ENCODE data around the gene FOXQ1.

Gene FOXQ1

GRCh38 chr6:1346101-1346500 lies 34.2 kb downstream of the FOXQ1 start:
- no peak overlapping the region for H2AFZ ChIP-seq (ENCODE audit: low read depth, low read length)
- H4K20me1 ChIP-seq (ENCODE audit: insufficient read depth, low read length) = no peaks in the 10 kb centered on the region
- H3K27me3 ChIP-seq (ENCODE audit: insufficient read depth, low read length, poor library complexity) = peaks cover 12% of the 10 kb centered on the region
- no peak overlapping the region for H3K9ac ChIP-seq (ENCODE audit: low read depth, low read length)
- no peaks in the 10 kb centered on the region for H3K79me2 ChIP-seq (ENCODE audit: insufficient read depth, low read length)
- H3K4me3 ChIP-seq (ENCODE audit: low read depth in 1 of 2, low read length in 2 of 2) = no peak overlapping the region
- TF ChIP-seq EZH2 (IDR thresholded peaks at IDR 0.05; ENCODE audit: borderline replicate concordance, low read depth, low read length, severe bottlenecking) (no peak), CTCF (IDR thresholded peaks at IDR 0.05; ENCODE audit: borderline replicate concordance, extremely low read depth, low read length, poor library complexity, severe bottlenecking) (no peak)
- H3K4me1 ChIP-seq (ENCODE audit: insufficient read depth, low read length) = no peaks in the 10 kb centered on the region
- no peak for DNase-seq
- no peak for ATAC-seq (ENCODE audit: insufficient read depth, low read depth)
- H3K36me3 ChIP-seq (ENCODE audit: insufficient read depth, low read length) = no peaks in the 10 kb centered on the region
- H3K4me2 ChIP-seq (ENCODE audit: insufficient read depth, low read length) = no peak overlapping the region
- peaks cover 6% of the 10 kb centered on the region for H3K9me3 ChIP-seq (ENCODE audit: insufficient read depth, low read length, severe bottlenecking)
- no peak overlapping the region for H3K27ac ChIP-seq (ENCODE audit: low read length)

- H3K27ac ChIP-seq (ENCODE audit: low read length) = no peak overlapping the region
- TF ChIP-seq CTCF (IDR thresholded peaks at IDR 0.05; ENCODE audit: borderline replicate concordance, extremely low read depth, low read length, poor library complexity, severe bottlenecking) (no peak), EZH2 (IDR thresholded peaks at IDR 0.05; ENCODE audit: borderline replicate concordance, low read depth, low read length, severe bottlenecking) (no peak)
- no peaks in the 10 kb centered on the region for H4K20me1 ChIP-seq (ENCODE audit: insufficient read depth, low read length)
- DNase-seq (no peak), ATAC-seq (ENCODE audit: insufficient read depth, low read depth) (no peak)
- no peaks in the 10 kb centered on the region for H3K79me2 ChIP-seq (ENCODE audit: insufficient read depth, low read length)
- peaks cover 11% of the 10 kb centered on the region for H3K9me3 ChIP-seq (ENCODE audit: insufficient read depth, low read length, severe bottlenecking)
- no peaks in the 10 kb centered on the region for H3K36me3 ChIP-seq (ENCODE audit: insufficient read depth, low read length)
- no peak overlapping the region for H3K4me2 ChIP-seq (ENCODE audit: insufficient read depth, low read length)
- H2AFZ ChIP-seq (ENCODE audit: low read depth, low read length) = no peak overlapping the region
- no peak overlapping the region for H3K4me3 ChIP-seq (ENCODE audit: low read depth in 1 of 2, low read length in 2 of 2)
- peaks cover 12% of the 10 kb centered on the region for H3K27me3 ChIP-seq (ENCODE audit: insufficient read depth, low read length, poor library complexity)
- H3K9ac ChIP-seq (ENCODE audit: low read depth, low read length) = no peak overlapping the region
- H3K4me1 ChIP-seq (ENCODE audit: insufficient read depth, low read length) = no peaks in the 10 kb centered on the region
These were observed 34.7 kb downstream of the FOXQ1 start for GRCh38 chr6:1346558-1347091.

GRCh38 chr6:1347161-1347560 lies 35.3 kb downstream of the FOXQ1 start:
- no peak for ATAC-seq (ENCODE audit: insufficient read depth, low read depth)
- H3K9ac ChIP-seq (ENCODE audit: low read depth, low read length) = no peak overlapping the region
- no peak for DNase-seq
- H3K27ac ChIP-seq (ENCODE audit: low read length) = no peak overlapping the region
- no peak for TF ChIP-seq EZH2 (IDR thresholded peaks at IDR 0.05; ENCODE audit: borderline replicate concordance, low read depth, low read length, severe bottlenecking)
- TF ChIP-seq CTCF (IDR thresholded peaks at IDR 0.05; ENCODE audit: borderline replicate concordance, extremely low read depth, low read length, poor library complexity, severe bottlenecking) = no peak
- no peaks in the 10 kb centered on the region for H3K4me1 ChIP-seq (ENCODE audit: insufficient read depth, low read length)
- H3K27me3 ChIP-seq (ENCODE audit: insufficient read depth, low read length, poor library complexity) = peaks cover 12% of the 10 kb centered on the region
- no peaks in the 10 kb centered on the region for H4K20me1 ChIP-seq (ENCODE audit: insufficient read depth, low read length)
- H3K79me2 ChIP-seq (ENCODE audit: insufficient read depth, low read length) = no peaks in the 10 kb centered on the region
- H3K36me3 ChIP-seq (ENCODE audit: insufficient read depth, low read length) = no peaks in the 10 kb centered on the region
- no peak overlapping the region for H2AFZ ChIP-seq (ENCODE audit: low read depth, low read length)
- peaks cover 13% of the 10 kb centered on the region for H3K9me3 ChIP-seq (ENCODE audit: insufficient read depth, low read length, severe bottlenecking)
- no peak overlapping the region for H3K4me2 ChIP-seq (ENCODE audit: insufficient read depth, low read length)
- no peak overlapping the region for H3K4me3 ChIP-seq (ENCODE audit: low read depth in 1 of 2, low read length in 2 of 2)

GRCh38 chr6:1348675-1349074 lies 36.8 kb downstream of the FOXQ1 start:
- Histone ChIP-seq H3K9me3 (ENCODE audit: insufficient read depth, low read length, severe bottlenecking) (peaks cover 13% of the 10 kb centered on the region), H4K20me1 (ENCODE audit: insufficient read depth, low read length) (no peaks in the 10 kb centered on the region), H3K27ac (ENCODE audit: low read length) (no peak overlapping the region), H3K4me2 (ENCODE audit: insufficient read depth, low read length) (no peak overlapping the region), H3K9ac (ENCODE audit: low read depth, low read length) (no peak overlapping the region), H3K36me3 (ENCODE audit: insufficient read depth, low read length) (no peaks in the 10 kb centered on the region), H3K4me1 (ENCODE audit: insufficient read depth, low read length) (no peaks in the 10 kb centered on the region), H3K27me3 (ENCODE audit: insufficient read depth, low read length, poor library complexity) (peaks cover 12% of the 10 kb centered on the region), H2AFZ (ENCODE audit: low read depth, low read length) (no peak overlapping the region), H3K4me3 (ENCODE audit: low read depth in 1 of 2, low read length in 2 of 2) (no peak overlapping the region), H3K79me2 (ENCODE audit: insufficient read depth, low read length) (no peaks in the 10 kb centered on the region)
- ATAC-seq (ENCODE audit: insufficient read depth, low read depth) (no peak), DNase-seq (no peak)
- TF ChIP-seq EZH2 (IDR thresholded peaks at IDR 0.05; ENCODE audit: borderline replicate concordance, low read depth, low read length, severe bottlenecking) (no peak), CTCF (IDR thresholded peaks at IDR 0.05; ENCODE audit: borderline replicate concordance, extremely low read depth, low read length, poor library complexity, severe bottlenecking) (no peak)

All from DND-41 (cell line).